GM23338 (cell line): ENCODE measurements around the gene CERS3. TPM values are rescaled to one million over a fixed set of nuclear protein-coding genes. Genes with fewer than 3 reads are reported as not detected.

ENCODE experiments used
- ATAC-seq: fragments of 200-7000 bp; cut with Tn5 transposase; 3 replicates; pipeline ENCODE4 v1.9.1; 2020
- DNase-seq: peaks from one replicate; pipeline ENCODE4 v3.0.0-alpha.2; 2015; ENCODE audit warnings: low spot score
- H2AFZ ChIP-seq: fragments of 200-600 bp; sonication (generic); 2 replicates; pipeline ENCODE4 v1.8.0; 2016; ENCODE audit warnings: antibody characterized with exemption, mild to moderate bottlenecking, moderate library complexity
- H3F3A ChIP-seq: fragments of 200-600 bp; sonication (generic); replicated peaks from 2 replicates; pipeline ENCODE4 v1.8.0; 2017; ENCODE audit warnings: antibody characterized with exemption, mixed run types, low read depth
- H3K27ac ChIP-seq: fragments of 200-600 bp; sonication (generic); 2 replicates; pipeline ENCODE4 v1.6.1; 2016; ENCODE audit warnings: low read depth
- H3K27me3 ChIP-seq: fragments of 200-600 bp; sonication (generic); 2 replicates; pipeline ENCODE4 v1.8.0; 2016; ENCODE audit warnings: mild to moderate bottlenecking, mixed run types, moderate library complexity; ENCODE audit not compliant: insufficient read depth
- H3K36me3 ChIP-seq: fragments of 200-600 bp; sonication (generic); 2 replicates; pipeline ENCODE4 v1.8.0; 2016; ENCODE audit warnings: mild to moderate bottlenecking; ENCODE audit not compliant: insufficient read depth
- H3K4me1 ChIP-seq: fragments of 200-600 bp; sonication (generic); 2 replicates; pipeline ENCODE4 v1.8.0; 2016; ENCODE audit warnings: mild to moderate bottlenecking, moderate library complexity; ENCODE audit not compliant: insufficient read depth
- H3K4me2 ChIP-seq: fragments of 200-600 bp; sonication (generic); 2 replicates; pipeline ENCODE4 v1.7.1; 2017; ENCODE audit warnings: mixed run types
- H3K4me3 ChIP-seq: fragments of 200-600 bp; sonication (generic); 2 replicates; pipeline ENCODE4 v1.6.1; 2016; ENCODE audit warnings: mixed run types
- H3K79me2 ChIP-seq: fragments of 200-600 bp; sonication (generic); replicated peaks from 2 replicates; pipeline ENCODE4 v1.8.0; 2017; ENCODE audit warnings: mild to moderate bottlenecking; ENCODE audit not compliant: insufficient read depth
- H3K9me2 ChIP-seq: fragments of 200-600 bp; sonication (generic); 2 replicates; pipeline ENCODE4 v1.8.0; 2017; ENCODE audit not compliant: insufficient read depth
- H4K20me1 ChIP-seq: fragments of 200-600 bp; sonication (generic); replicated peaks from 2 replicates; pipeline ENCODE4 v1.8.0; 2017; ENCODE audit warnings: mild to moderate bottlenecking; ENCODE audit not compliant: insufficient read depth
- H3K27ac Mint-ChIP-seq: 2 replicates; pipeline ENCODE4 v1.8.0; 2020; ENCODE audit warnings: inconsistent platforms, mild to moderate bottlenecking, moderate library complexity, mixed read lengths
- H3K27me3 Mint-ChIP-seq: 3 replicates; pipeline ENCODE4 v1.8.0; 2022; ENCODE audit warnings: low read depth, mild to moderate bottlenecking, moderate library complexity, mixed read lengths, inconsistent platforms; ENCODE audit not compliant: insufficient read depth, poor library complexity
- H3K36me3 Mint-ChIP-seq: 3 replicates; pipeline ENCODE4 v1.8.0; 2021; ENCODE audit warnings: low read depth, mild to moderate bottlenecking, inconsistent platforms, moderate library complexity, mixed read lengths
- H3K4me1 Mint-ChIP-seq: 3 replicates; pipeline ENCODE4 v1.8.0; 2020; ENCODE audit warnings: mild to moderate bottlenecking, inconsistent platforms, mixed read lengths
- H3K4me3 Mint-ChIP-seq: 3 replicates; pipeline ENCODE4 v1.8.0; 2021; ENCODE audit warnings: moderate library complexity, mild to moderate bottlenecking, inconsistent platforms, mixed read lengths
- H3K9me3 Mint-ChIP-seq: 3 replicates; pipeline ENCODE4 v1.8.0; 2020; ENCODE audit warnings: moderate library complexity, mild to moderate bottlenecking, inconsistent platforms, mixed read lengths
- CREB1 ChIP-seq: fragments of 250-450 bp; sonication (Bioruptor Pico); IDR thresholded peaks from 2 replicates; pipeline ENCODE4 v1.5.0; 2020; ENCODE audit warnings: low read depth, mild to moderate bottlenecking, moderate library complexity
- ETS1 ChIP-seq: IDR thresholded peaks from 2 replicates; pipeline ENCODE4 v1.6.1; 2016; ENCODE audit warnings: antibody characterized with exemption
- EZH2 ChIP-seq: fragments of 200-600 bp; sonication (generic); IDR thresholded peaks from one replicate; pipeline ENCODE4 v1.8.0; 2017; ENCODE audit warnings: antibody characterized with exemption, mild to moderate bottlenecking, low read depth; ENCODE audit not compliant: unreplicated experiment
- EZH2phosphoT487 ChIP-seq: fragments of 200-600 bp; sonication (generic); IDR thresholded peaks from one replicate; pipeline ENCODE4 v1.8.1; 2018; ENCODE audit warnings: antibody characterized with exemption; ENCODE audit not compliant: unreplicated experiment
- JUNB ChIP-seq: IDR thresholded peaks from one replicate; pipeline ENCODE4 v1.6.1; 2016; ENCODE audit warnings: antibody characterized with exemption; ENCODE audit not compliant: unreplicated experiment
- NANOG ChIP-seq: IDR thresholded peaks from 2 replicates; pipeline ENCODE4 v1.6.1; 2016; ENCODE audit warnings: antibody characterized with exemption, borderline replicate concordance
- POLR2AphosphoS5 ChIP-seq: IDR thresholded peaks from 2 replicates; pipeline ENCODE4 v1.6.1; 2016; ENCODE audit warnings: antibody characterized with exemption, low read depth
- REST ChIP-seq: IDR thresholded peaks from one replicate; pipeline ENCODE4 v1.6.1; 2018; ENCODE audit warnings: antibody characterized with exemption; ENCODE audit not compliant: unreplicated experiment
- STAT1 ChIP-seq: IDR thresholded peaks from one replicate; pipeline ENCODE4 v1.6.1; 2016; ENCODE audit warnings: antibody characterized with exemption; ENCODE audit not compliant: unreplicated experiment
- ZNF114 ChIP-seq: fragments of 250-450 bp; sonication (Bioruptor Pico); IDR thresholded peaks from 2 replicates; pipeline ENCODE4 v1.5.0; 2020; ENCODE audit warnings: mild to moderate bottlenecking, moderate library complexity
- ZNF331 ChIP-seq: fragments of 250-450 bp; sonication (Bioruptor Pico); IDR thresholded peaks from 2 replicates; pipeline ENCODE4 v1.5.0; 2020; ENCODE audit warnings: low read depth, mild to moderate bottlenecking, moderate library complexity
- ZNF462 ChIP-seq: fragments of 250-450 bp; sonication (Bioruptor Pico); IDR thresholded peaks from 2 replicates; pipeline ENCODE4 v1.5.0; 2020; ENCODE audit warnings: mild to moderate bottlenecking, moderate library complexity
- polyA plus RNA-seq: library from polyadenylated mRNA; unstranded; fragments of >200 nt; fragmentation: Nextera tagmentation; extraction: Ambion mirVana; gene quantifications from 2 replicates; pipeline ENCODE4 v1.2.1, GENCODE V29; 2016
- total RNA-seq: library from RNA; depleted of rRNA; stranded (reverse); fragments of >200 nt; shearing (Covaris generic); gene quantifications from 2 replicates; pipeline ENCODE4 v1.2.3, GENCODE V29; 2014
- TF ChIP-seq, protein P1 (sequence below), 2 experiments: fragments of 200-600 bp in 1 of 2; sonication (generic) in 1 of 2; conservative IDR thresholded peaks; 2 replicates each; pipeline versions ENCODE4 v1.5.1 to v1.6.1; 2016 to 2017; ENCODE audit warnings: antibody characterized with exemption in 2 of 2, low read depth in 2 of 2, mild to moderate bottlenecking in 2 of 2, moderate library complexity in 1 of 2

CERS3 gene
- total and polyA plus RNA-seq, 2 experiments from 2014 or later = 1.8 to 2.2 TPM

GRCh38 chr15:100524326-100524725 lies 4.4 kb downstream of the CERS3 start:
- DNase-seq (no peak), ATAC-seq (no peak)
- Mint-ChIP-seq H3K36me3 (no peaks in the 10 kb centered on the region), H3K27me3 (peaks cover 4% of the 10 kb centered on the region), H3K27ac (no peak overlapping the region), H3K4me1 (peaks cover 5% of the 10 kb centered on the region), H3K9me3 (no peaks in the 10 kb centered on the region; the same call in 2 of the 3 replicates), H3K4me3 (no peak overlapping the region)
- Histone ChIP-seq H3K4me1 (no peaks in the 10 kb centered on the region), H3K4me2 (no peak overlapping the region), H3K4me3 (no peak overlapping the region), H3K9me2 (peaks cover 8% of the 10 kb centered on the region; the same call in 1 of the 2 replicates), H4K20me1 (no peaks in the 10 kb centered on the region), H3K27ac (no peak overlapping the region), H3K79me2 (no peaks in the 10 kb centered on the region), H3K36me3 (no peaks in the 10 kb centered on the region), H2AFZ (no peak overlapping the region), H3F3A (no peaks in the 10 kb centered on the region), H3K27me3 (no peaks in the 10 kb centered on the region)
- no peak for TF ChIP-seq EZH2
- TF ChIP-seq ZNF114 (CRISPR knock-in tag) = no peak
- TF ChIP-seq STAT1 = no peak
- no peak for TF ChIP-seq POLR2AphosphoS5
- TF ChIP-seq ETS1 = no peak
- TF ChIP-seq, protein P1, sequence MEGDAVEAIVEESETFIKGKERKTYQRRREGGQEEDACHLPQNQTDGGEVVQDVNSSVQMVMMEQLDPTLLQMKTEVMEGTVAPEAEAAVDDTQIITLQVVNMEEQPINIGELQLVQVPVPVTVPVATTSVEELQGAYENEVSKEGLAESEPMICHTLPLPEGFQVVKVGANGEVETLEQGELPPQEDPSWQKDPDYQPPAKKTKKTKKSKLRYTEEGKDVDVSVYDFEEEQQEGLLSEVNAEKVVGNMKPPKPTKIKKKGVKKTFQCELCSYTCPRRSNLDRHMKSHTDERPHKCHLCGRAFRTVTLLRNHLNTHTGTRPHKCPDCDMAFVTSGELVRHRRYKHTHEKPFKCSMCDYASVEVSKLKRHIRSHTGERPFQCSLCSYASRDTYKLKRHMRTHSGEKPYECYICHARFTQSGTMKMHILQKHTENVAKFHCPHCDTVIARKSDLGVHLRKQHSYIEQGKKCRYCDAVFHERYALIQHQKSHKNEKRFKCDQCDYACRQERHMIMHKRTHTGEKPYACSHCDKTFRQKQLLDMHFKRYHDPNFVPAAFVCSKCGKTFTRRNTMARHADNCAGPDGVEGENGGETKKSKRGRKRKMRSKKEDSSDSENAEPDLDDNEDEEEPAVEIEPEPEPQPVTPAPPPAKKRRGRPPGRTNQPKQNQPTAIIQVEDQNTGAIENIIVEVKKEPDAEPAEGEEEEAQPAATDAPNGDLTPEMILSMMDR (conservative IDR thresholded peaks at IDR 0.05; ENCODE audit: low read depth in 2 of 2) = no peak
- no peak for TF ChIP-seq EZH2phosphoT487
- no peak for TF ChIP-seq NANOG
- no peak for TF ChIP-seq ZNF331 (CRISPR knock-in tag)
- TF ChIP-seq CREB1 (CRISPR knock-in tag) = no peak
- no peak for TF ChIP-seq REST
- TF ChIP-seq JUNB = no peak
- TF ChIP-seq ZNF462 (CRISPR knock-in tag) = no peak
